ENCODE measurements around the gene SIAH1. TPM values are rescaled to one million over a fixed set of nuclear protein-coding genes. Genes with fewer than 3 reads are reported as not detected.

Gene SIAH1
- total RNA-seq, 4 donors from 2014 or later, result 13.1 to 24.4 (median 16.5) TPM

GRCh38 chr16:48366165-48367093 lies 18.8 kb downstream of the SIAH1 start:
- Histone ChIP-seq H3K36me3 (peaks cover 0 to 9% (median 0%) of the 10 kb centered on the region in 3 donors), H3K4me1 (peaks cover 6 to 81% (median 30%) of the 10 kb centered on the region in 3 donors), H3K4me3 (peak overlapping the region; percentile 47 to 83 (median 63)), H3K27me3 (no peaks in the 10 kb centered on the region), H3K9me3 (no peaks in the 10 kb centered on the region), H3K27ac (peak overlapping the region; percentile 93 to 96 (median 94))
- no peak for TF ChIP-seq CTCF (IDR thresholded peaks at IDR 0.05)
- no peak for TF ChIP-seq POLR2A (IDR thresholded peaks at IDR 0.05)
- DNase-seq, result no peak
- intact Hi-C loops (cut with DNase I), result no loop called here
- WGBS, 2 donors, result 16 to 18% methylated on average over 20 to 21 of the region's 21 CpGs

GRCh38 chr16:48365601-48366164 lies 19.5 kb downstream of the SIAH1 start:
- Histone ChIP-seq H3K4me1 (peaks cover 6 to 76% (median 30%) of the 10 kb centered on the region in 3 donors), H3K4me3 (peak overlapping the region; percentile 47 to 83 (median 63)), H3K27ac (peak overlapping the region; percentile 93 to 96 (median 94)), H3K9me3 (no peaks in the 10 kb centered on the region), H3K36me3 (peaks cover 0 to 13% (median 0%) of the 10 kb centered on the region in 3 donors), H3K27me3 (no peaks in the 10 kb centered on the region)
- peak; percentile 32 for DNase-seq
- TF ChIP-seq POLR2A (IDR thresholded peaks at IDR 0.05), result peak in 3 of 4 donors; percentile 86 to 92 (median 91)
- no peak for TF ChIP-seq CTCF (IDR thresholded peaks at IDR 0.05)
- WGBS, 2 donors, result 6 to 7% methylated on average over 3 to 7 of the region's 33 CpGs
- intact Hi-C loops (cut with DNase I), result no loop called here

- 33 to 39% methylated on average over 10 to 15 of the region's 15 CpGs for WGBS, 2 donors
- DNase-seq, result no peak
- peak overlapping the region; percentile 93 to 96 (median 94) for H3K27ac ChIP-seq
- H3K36me3 ChIP-seq, result peaks cover 0 to 13% (median 0%) of the 10 kb centered on the region in 3 donors
- intact Hi-C loops (cut with DNase I), result no loop called here
- no peak for TF ChIP-seq CTCF (IDR thresholded peaks at IDR 0.05)
- no peak for TF ChIP-seq POLR2A (IDR thresholded peaks at IDR 0.05)
- peaks cover 6 to 70% (median 26%) of the 10 kb centered on the region in 3 donors for H3K4me1 ChIP-seq
- H3K9me3 ChIP-seq, result no peaks in the 10 kb centered on the region
- peak overlapping the region; percentile 47 to 83 (median 63) for H3K4me3 ChIP-seq
- H3K27me3 ChIP-seq, result no peaks in the 10 kb centered on the region
Observed at GRCh38 chr16:48365025-48365600, 20.1 kb downstream of the SIAH1 start.

GRCh38 chr16:48361540-48362144 lies 23.6 kb downstream of the SIAH1 start:
- no peak for DNase-seq
- H3K36me3 ChIP-seq, result peaks cover 0 to 39% (median 0%) of the 10 kb centered on the region in 3 donors
- H3K4me3 ChIP-seq, result no peak overlapping the region
- intact Hi-C loops (cut with DNase I), result no loop called here
- H3K4me1 ChIP-seq, result peaks cover 6 to 41% (median 16%) of the 10 kb centered on the region in 3 donors
- no peaks in the 10 kb centered on the region for H3K27me3 ChIP-seq
- no peaks in the 10 kb centered on the region for H3K9me3 ChIP-seq
- H3K27ac ChIP-seq, result no peak overlapping the region
- WGBS, 2 donors, result 88 to 89% methylated on average over 12 of the region's 12 CpGs
- TF ChIP-seq CTCF (IDR thresholded peaks at IDR 0.05) (no peak), POLR2A (IDR thresholded peaks at IDR 0.05) (no peak)
